GM23338 (cell line): ENCODE results near the gene DNAH11.

Source experiments
- CREB1 ChIP-seq: fragments of 250-450 bp; sonication (Bioruptor Pico); IDR thresholded peaks from 2 replicates; pipeline ENCODE4 v1.5.0; 2020; ENCODE audit warnings: low read depth, mild to moderate bottlenecking, moderate library complexity
- CTCF ChIP-seq, 2 experiments: fragments of 200-600 bp in 1 of 2; sonication (generic) in 1 of 2; conservative IDR thresholded peaks; 2 replicates each; pipeline versions ENCODE4 v1.5.1 to v1.6.1; 2016 to 2017; ENCODE audit warnings: antibody characterized with exemption in 2 of 2, low read depth in 2 of 2, mild to moderate bottlenecking in 2 of 2, moderate library complexity in 1 of 2
- EZH2 ChIP-seq: fragments of 200-600 bp; sonication (generic); IDR thresholded peaks from one replicate; pipeline ENCODE4 v1.8.0; 2017; ENCODE audit warnings: antibody characterized with exemption, mild to moderate bottlenecking, low read depth; ENCODE audit not compliant: unreplicated experiment
- EZH2phosphoT487 ChIP-seq: fragments of 200-600 bp; sonication (generic); IDR thresholded peaks from one replicate; pipeline ENCODE4 v1.8.1; 2018; ENCODE audit warnings: antibody characterized with exemption; ENCODE audit not compliant: unreplicated experiment
- JUNB ChIP-seq: IDR thresholded peaks from one replicate; pipeline ENCODE4 v1.6.1; 2016; ENCODE audit warnings: antibody characterized with exemption; ENCODE audit not compliant: unreplicated experiment
- POLR2AphosphoS5 ChIP-seq: IDR thresholded peaks from 2 replicates; pipeline ENCODE4 v1.6.1; 2016; ENCODE audit warnings: antibody characterized with exemption, low read depth
- REST ChIP-seq: IDR thresholded peaks from one replicate; pipeline ENCODE4 v1.6.1; 2018; ENCODE audit warnings: antibody characterized with exemption; ENCODE audit not compliant: unreplicated experiment
- STAT1 ChIP-seq: IDR thresholded peaks from one replicate; pipeline ENCODE4 v1.6.1; 2016; ENCODE audit warnings: antibody characterized with exemption; ENCODE audit not compliant: unreplicated experiment
- ZNF331 ChIP-seq: fragments of 250-450 bp; sonication (Bioruptor Pico); IDR thresholded peaks from 2 replicates; pipeline ENCODE4 v1.5.0; 2020; ENCODE audit warnings: low read depth, mild to moderate bottlenecking, moderate library complexity
- ZNF462 ChIP-seq: fragments of 250-450 bp; sonication (Bioruptor Pico); IDR thresholded peaks from 2 replicates; pipeline ENCODE4 v1.5.0; 2020; ENCODE audit warnings: mild to moderate bottlenecking, moderate library complexity
- TF ChIP-seq, protein P1 (sequence below): IDR thresholded peaks from 2 replicates; pipeline ENCODE4 v1.6.1; 2016; ENCODE audit warnings: antibody characterized with exemption

DNA sequence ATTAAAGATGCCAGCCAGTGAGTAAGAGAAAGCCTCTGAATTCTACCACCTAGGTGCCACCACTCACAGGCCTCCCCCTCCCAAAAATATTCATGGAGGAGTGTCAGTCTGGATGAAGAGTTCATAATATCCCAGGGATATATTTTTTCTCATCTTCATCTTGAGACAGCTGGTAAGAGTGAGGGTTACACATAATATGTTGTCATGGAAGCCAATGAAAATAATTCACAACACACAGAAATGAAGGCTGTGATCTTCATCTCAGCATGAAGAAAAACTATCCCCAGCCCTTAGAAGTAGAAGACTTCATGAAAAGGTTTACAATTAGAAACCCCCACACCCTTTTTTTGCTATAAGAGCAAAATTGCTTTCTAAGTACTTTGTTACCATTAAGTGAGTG, 175.6 kb downstream of the DNAH11 start:
- no peak for TF ChIP-seq REST
- no peak for TF ChIP-seq EZH2phosphoT487
- TF ChIP-seq CTCF (conservative IDR thresholded peaks at IDR 0.05; ENCODE audit: low read depth in 2 of 2), result no peak
- TF ChIP-seq EZH2, result no peak
- no peak for TF ChIP-seq CREB1
- no peak for TF ChIP-seq POLR2AphosphoS5
- TF ChIP-seq ZNF331 (CRISPR knock-in tag), result no peak
- TF ChIP-seq, protein P1, sequence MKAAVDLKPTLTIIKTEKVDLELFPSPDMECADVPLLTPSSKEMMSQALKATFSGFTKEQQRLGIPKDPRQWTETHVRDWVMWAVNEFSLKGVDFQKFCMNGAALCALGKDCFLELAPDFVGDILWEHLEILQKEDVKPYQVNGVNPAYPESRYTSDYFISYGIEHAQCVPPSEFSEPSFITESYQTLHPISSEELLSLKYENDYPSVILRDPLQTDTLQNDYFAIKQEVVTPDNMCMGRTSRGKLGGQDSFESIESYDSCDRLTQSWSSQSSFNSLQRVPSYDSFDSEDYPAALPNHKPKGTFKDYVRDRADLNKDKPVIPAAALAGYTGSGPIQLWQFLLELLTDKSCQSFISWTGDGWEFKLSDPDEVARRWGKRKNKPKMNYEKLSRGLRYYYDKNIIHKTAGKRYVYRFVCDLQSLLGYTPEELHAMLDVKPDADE, result no peak
- no peak for TF ChIP-seq STAT1
- TF ChIP-seq JUNB, result no peak
- TF ChIP-seq ZNF462 (CRISPR knock-in tag), result no peak
